Tongue (tissue), 2 donors: ENCODE measurements around the gene OTUD7B. TPM values are rescaled to one million over a fixed set of nuclear protein-coding genes. Genes with fewer than 3 reads are reported as not detected.
"Not testable (repeated sequence)": the region's sequence is repeated elsewhere in the genome, so short reads cannot be mapped to it uniquely, and the experiment has no call there.

Experiments
- DNase-seq: peaks from one replicate; pipeline ENCODE4 v3.0.0-alpha.2; 2015
- total RNA-seq: library from RNA; depleted of rRNA; stranded (reverse); fragments of >200 nt; gene quantifications from one replicate; pipeline ENCODE4 v1.2.3, GENCODE V29; 2014

Gene OTUD7B
- total RNA-seq: 26.8 TPM

DNA sequence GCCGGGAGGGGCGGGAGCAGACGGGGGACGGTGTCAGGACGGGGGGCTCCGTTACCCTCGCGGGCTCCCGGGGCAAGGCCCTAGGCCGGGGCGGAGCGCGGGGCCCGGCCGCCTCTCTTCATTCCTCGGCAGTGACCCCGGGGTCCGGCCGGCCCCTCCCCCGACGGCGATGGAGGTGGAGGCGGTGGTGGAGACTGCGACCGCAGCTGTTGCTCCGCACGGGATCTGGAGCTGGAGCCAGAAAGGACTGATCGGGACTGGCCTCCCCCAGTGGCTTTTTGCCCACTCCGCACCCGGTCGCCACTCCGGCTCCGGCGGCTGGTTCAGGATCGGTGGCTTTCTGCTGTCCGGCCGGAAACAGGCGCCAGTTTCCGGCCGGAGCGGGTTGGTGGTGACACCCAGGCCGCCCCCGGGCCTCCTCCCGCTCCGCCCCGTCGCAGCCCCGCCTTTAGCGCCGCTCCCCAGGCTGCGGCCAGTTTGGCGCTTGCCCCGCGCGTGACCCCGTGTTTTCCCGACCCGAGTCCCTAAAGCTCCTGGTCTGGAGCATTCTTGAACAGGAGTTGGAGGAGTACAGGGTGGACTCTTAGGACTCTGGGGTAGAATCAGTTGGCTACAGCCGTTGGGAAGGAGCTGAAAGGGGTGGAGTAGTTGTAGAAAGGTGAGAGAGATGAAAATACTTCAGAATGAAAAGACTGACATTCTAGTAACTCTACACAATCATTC, at the start of gene OTUD7B:
Gene OTUD7B, minus strand, starts transcription at position 334 of the 723 bp plus-strand sequence. CDS start 33,216 bp downstream, outside the sequence.
- DNase-seq: peak; percentile 93

- no peak for DNase-seq
Observed at GRCh38 chr1:150060260-150060659, 49.7 kb upstream of the OTUD7B start.

DNA sequence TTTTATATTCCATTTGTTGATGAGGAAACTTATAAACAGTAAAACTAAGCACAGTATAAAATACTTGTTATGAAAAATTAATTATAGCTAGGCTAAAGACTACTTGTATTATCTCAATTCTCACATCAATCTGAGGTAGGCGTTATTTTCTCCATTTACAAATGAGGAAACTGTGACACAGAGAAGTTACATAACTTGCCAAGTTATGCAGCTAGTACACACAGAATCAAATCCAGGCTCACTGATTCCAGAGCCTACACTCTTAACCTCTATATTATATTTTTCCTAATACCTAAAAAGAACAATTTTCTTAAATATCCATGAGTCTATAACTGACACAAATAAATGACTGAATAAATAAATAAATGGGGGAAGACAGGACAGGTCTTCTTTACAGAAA, 45.9 kb upstream of the OTUD7B start:
- DNase-seq: no peak

DNA sequence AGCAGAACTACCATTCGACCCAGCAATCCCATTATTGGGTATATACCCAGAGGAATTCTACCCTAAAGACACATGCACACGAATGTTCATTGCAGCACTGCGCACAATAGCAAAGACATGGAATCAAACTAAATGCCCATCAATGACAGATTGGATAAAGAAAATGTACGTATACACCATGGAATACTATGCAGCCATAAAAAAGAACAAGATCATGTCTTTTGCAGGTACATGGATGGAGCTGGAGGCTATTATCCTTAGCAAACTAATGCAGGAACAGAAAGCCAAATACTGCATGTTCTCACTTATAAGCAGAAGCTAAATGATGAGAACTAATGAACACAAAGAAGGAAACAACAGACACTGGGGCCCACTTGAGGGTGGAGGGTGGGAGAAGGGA, 45.0 kb upstream of the OTUD7B start:
- DNase-seq: not testable (repeated sequence)

DNA sequence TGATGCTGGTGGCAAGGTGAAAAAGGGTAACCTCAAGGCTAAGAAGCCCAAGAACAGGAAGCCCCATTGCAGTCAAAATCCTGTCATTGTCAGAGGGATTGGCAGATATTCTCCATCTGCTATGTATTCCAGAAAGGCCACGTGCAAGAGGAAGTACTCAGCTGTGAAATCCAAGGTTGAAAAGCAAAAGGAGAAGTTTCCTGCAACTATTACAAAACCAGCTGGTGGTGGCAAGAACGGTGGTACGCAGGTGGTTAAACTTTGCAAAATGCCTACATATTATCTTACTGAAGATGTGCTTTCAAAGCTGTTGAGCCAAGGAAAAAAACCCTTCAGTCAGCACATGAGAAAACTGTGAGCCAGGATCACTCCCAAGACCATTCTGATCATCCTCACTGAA, 43.4 kb upstream of the OTUD7B start:
- DNase-seq: no peak

DNA sequence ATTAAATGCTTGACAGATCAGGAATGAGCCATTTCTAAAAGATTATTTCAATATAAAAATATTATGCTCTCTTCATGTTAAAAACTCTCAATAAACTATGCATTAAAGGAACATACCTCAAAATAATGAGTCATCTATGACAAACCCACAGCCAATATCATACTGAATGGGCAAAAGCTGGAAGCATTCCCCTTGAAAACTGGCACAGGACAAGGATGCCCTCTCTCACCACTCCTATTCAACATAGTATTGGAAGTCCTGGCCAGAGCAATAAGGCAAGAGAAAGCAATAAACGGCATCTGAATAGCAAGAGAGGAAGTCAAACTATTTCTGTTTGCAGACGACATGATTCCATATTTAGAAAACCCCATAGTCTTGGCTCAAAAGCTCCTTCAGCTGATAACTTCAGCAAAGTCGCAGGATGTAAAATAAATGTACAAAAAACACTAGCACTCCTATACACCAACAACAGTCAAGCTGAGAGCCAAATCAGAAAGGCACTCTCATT, 41.4 kb upstream of the OTUD7B start:
- DNase-seq: not testable (repeated sequence)

DNA sequence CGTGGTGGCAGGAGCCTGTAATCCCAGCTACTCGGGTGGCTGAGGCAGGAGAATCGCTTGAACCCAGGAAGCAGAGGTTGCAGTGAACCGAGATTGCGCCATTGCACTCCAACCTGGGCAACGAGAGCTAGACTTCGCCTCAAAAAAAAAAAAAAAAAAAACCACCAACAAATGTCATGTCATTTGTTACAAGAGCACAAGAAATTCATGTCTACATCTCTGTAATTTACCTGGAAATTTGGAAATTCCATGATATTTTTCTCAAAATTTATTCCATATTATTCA, 40.5 kb upstream of the OTUD7B start:
- DNase-seq: no peak

DNA sequence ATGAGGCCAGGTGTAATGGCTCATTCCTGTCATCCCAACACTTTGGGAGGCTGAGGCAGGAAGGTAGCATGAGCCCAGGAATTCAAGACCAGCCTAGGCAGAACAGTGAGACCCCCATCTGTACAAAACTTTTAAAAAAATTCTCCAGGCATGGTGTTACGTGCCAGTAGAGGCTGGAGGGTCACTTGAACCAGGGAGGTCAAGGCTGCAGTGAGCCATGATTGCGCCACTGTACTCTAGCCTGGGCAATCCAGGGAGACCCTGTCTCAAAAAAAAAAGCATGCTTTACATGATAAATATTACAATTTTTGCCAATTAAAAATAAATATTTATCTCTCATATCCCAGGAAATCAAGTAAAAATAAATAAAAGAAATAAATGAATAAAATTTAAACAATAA, 39.4 kb upstream of the OTUD7B start:
- DNase-seq: no peak

DNA sequence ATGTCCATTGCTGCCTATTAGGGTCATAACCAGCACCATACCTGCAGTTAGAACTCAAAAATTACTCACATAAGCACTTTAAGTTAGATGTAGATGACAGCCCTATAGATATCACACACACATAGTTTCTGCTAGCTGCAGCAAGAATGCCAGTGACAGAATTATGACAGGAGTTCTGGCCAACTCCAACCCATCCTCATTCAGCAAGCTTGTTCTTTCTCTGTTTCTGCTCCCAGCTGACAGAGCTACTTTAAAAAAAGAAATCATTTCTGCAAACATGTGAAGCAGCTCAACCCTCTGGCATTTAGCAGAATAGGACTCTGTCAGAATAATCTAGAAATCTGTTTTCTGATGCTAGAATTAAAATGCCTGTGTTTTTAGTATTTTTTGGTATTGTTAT, 23.8 kb upstream of the OTUD7B start:
- no peak for DNase-seq

DNA sequence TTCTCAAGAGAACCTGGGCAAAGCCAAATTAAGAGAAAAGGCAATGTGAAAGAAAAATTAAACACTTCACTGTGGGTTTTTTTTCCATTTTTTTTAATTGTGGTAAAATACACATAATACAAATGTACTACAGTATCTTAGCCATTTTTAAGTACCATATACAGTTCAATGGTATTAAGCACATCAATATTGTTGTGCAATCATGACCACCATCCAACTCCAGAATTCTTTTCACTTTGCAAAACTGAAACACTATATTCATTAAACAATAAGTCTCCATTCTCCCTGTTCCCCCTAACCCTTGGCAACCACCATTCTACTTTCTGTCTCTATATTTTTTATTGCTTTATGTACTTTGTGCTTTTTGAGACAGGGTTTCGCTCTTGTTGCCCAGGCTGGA, 17.8 kb upstream of the OTUD7B start:
- DNase-seq: no peak

- DNase-seq: no peak
Observed at GRCh38 chr1:150024156-150024555, 13.6 kb upstream of the OTUD7B start.

DNA sequence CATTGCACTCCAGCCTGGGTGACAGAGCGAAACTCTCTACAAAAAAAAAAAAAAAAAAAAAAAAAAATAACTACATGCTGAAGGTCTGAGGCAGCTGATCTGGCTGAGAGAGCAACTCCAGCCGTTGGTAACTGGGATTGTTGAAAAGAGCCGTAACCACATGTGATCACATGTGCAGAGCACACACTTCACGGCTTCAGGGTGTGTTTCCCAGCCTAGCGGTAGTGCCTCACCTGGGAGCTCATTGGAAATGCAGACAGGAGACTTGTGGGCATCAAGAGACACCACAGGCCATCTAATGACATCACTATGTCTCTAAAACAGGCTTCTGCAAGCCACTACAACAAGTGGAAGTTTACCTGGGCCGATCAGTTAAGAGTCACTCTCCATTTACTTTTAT, 11.8 kb upstream of the OTUD7B start:
- DNase-seq: no peak

- DNase-seq: no peak
Observed at GRCh38 chr1:150021191-150021694, 10.7 kb upstream of the OTUD7B start.

- DNase-seq: no peak
Observed at GRCh38 chr1:150020711-150021110, 10.2 kb upstream of the OTUD7B start.

DNA sequence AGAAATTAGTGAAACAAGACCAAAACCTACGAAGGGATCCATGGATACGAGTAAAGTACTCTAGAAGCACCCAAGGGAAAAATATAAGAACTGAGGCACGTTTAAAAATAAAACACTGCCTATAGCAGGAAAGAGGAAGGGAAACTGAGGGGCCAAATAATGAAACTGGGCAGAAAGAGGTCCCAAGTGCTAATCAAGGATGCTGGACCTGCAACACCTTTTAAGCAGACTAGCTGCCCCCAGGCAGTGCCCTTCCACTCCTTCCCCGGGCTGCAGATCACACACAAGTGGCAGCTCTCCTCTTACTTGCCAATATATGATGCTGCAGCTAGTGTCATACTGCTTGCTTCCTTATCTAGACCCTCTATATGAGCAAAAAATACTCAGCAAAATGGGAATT, 7.6 kb upstream of the OTUD7B start:
- no peak for DNase-seq

DNA sequence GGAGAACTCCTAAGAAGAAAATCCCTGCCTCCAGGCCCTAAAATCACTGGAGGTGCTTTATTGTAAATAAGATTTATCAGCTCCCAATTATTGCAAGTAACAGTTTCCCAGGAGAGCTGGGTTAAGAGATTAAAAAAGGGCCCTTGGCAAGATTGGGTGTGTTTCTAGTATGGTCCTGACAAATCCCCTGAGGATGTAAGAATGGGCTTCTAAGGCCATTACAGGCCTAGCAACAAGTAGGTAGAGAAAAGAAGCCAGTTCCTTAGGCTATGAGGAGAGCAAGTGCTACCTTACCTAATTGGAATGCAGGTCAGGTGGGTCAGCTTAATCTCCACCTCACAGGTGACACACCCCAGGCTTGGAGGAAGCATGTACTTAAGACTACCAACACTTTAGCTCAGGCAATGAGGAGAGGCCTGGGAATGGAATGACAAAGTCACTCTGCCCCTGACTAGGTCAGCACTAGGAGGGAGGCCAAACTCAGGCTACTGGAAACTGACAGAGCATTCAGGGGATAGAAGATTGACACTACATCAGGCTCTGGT, 6.8 kb upstream of the OTUD7B start:
- DNase-seq: no peak

GRCh38 chr1:150015651-150016131, 5.2 kb upstream of the OTUD7B start:
- DNase-seq: no peak

DNA sequence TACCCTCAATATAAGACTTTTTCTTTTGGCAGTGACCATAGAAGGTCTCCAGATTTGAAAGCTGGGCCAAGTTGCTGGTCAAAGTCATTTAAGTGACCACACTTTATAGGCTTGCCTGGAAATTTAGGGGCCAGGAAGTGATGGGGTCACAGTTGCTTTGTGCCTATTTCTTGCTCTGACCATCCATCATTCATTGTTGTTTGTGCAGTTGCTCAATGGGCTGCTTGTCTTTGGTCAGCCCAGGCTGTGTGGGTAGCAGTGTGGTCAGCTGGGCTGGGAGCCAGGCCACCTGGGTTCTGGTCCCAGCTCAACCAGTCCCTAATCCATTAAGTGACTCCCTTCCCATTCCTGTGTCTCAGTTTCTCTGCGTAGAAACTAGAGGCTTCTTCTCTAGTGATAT, 2.1 kb upstream of the OTUD7B start:
- no peak for DNase-seq

GRCh38 chr1:150009604-150010392, 728 bp downstream of the OTUD7B start:
- DNase-seq: peak; percentile 78

DNA sequence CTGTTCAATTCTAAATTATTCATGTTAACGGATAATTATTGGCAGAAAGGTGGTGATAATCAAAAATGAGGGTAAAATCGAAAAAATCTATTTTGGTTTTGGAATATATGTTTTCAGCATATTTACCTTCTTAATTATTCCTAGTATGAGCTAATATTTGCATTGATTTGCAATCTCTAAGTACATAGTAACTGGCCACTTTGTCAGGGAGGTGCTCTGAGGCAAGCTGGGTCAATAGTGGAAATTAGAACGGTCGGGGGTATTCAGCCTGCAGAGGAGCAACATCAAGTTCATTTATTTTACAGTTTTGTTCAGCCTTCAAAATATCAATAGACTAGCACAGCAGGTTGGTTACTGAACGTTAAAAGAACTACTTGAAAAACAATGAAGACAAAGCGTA, 1.8 kb downstream of the OTUD7B start:
- no peak for DNase-seq

GRCh38 chr1:150006881-150007421, 3.6 kb downstream of the OTUD7B start:
- DNase-seq: no peak

GRCh38 chr1:150005606-150006005, 4.9 kb downstream of the OTUD7B start:
- no peak for DNase-seq

DNA sequence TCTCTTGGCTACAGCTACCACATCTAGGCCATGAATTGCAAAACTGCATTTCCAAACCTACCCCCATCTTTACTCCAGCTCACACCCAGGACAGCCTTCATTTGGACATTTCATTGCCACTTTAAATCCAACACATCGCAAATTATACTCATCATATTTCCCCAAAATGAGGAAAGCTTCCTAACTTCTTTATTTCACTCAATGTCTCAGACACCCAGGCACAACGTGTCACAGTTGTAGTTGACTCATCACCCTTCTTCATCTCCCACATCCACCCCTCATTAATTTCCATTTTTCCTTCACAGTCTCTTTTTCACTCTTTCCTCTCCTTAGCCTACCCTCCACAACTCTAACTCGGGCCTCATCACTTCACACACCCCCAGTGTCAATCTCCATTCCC, 6.7 kb downstream of the OTUD7B start:
- DNase-seq: no peak
